Hematopoietic multipotent progenitor cell treated with erythropoietin and hydrocortisone succinate and interleukin-3 and kit ligand, for 4 days (in vitro differentiated cells): Measurements from ENCODE around the gene DOCK4.
A peak's percentile ranks its signal among the peaks of the same experiment; 100 is the strongest.
"Not testable (repeated sequence)": the region's sequence is repeated elsewhere in the genome, so short reads cannot be mapped to it uniquely, and the experiment has no call there.

Experiments used
- DNase-seq: peaks from one replicate; pipeline ENCODE4 v3.0.0-alpha.2; 2015

DOCK4 gene

DNA sequence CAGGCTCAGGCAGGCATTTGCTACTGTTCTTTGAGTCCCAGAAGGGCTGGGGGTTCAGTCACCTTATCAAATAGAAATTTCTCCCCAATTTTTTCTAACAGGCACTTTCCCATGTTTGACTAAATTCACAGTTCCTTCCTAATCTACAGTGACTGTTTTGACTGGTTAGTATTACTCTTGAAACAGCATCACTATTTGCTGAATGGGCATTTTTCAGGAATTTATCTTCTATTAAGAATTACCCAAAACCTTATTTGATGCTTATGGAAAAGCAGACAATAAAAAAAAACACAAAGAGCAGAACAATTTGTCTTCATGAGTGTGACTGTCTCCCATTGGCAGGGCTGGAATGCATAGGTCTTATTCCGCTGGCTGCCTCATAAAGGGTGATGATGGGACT lies 269.0 kb downstream of the DOCK4 start:
- no peak for DNase-seq

DNA sequence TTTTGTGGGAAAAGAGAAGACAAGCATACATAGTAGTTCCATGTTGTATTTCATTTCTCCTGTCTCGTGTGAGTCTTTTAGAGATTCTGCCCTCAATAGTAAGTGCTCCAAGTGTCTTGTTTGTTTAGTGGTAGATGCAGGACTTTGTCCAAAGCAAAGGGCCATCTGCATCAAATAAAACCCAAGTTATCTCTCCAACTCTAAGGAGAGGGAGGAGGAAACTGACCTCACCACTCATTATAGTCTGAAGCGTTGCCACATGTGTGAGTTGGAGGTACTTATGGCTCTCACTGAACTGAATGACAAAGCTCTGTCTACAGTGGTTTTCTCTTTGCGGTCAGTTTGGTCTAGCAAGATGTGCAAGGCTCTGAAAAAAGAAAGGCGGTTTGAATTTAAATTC lies 272.6 kb downstream of the DOCK4 start:
- no peak for DNase-seq

DNA sequence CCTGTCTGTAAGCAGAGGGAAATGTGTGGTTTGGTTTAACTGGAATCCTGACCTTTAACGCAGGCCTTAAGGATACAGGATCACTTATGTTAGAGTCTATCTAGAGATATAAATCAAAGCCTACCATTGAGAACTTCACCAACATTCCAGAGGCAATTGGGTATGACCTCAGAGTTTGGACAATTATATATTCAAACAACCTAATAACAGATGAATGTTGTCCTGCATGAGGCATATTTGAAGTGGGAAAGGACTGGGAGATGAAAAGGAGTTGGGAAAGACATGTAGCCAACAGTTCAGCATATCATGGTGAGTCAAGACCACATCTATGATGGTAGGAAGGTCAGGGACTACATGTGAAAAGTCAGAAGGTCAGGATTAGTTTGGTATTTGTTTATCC lies 274.2 kb downstream of the DOCK4 start:
- no peak for DNase-seq

DNA sequence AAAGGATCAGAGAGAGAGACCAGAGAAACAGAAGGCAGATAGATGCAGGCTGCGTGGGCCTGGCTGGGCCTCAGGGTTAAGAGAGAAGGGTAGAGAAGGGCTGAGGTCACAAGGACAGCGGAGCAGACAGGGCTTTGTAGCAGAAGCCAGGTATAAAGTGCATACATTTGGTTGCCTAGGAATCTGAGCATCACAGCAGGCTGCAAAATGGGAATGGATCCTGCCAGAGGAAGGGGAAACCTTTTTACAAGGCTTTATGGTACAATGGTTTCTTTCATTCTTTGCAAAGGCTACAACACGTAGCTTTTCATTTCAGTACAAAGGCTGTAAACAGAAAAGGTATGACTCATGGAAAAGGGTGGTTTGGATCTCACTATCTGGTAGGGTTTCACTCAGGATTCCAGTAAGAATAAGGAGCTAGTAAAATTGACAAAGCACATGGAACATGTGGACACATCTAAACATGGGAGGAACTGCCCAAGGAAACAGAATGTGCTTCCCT lies 275.1 kb downstream of the DOCK4 start:
- DNase-seq = no peak

DNA sequence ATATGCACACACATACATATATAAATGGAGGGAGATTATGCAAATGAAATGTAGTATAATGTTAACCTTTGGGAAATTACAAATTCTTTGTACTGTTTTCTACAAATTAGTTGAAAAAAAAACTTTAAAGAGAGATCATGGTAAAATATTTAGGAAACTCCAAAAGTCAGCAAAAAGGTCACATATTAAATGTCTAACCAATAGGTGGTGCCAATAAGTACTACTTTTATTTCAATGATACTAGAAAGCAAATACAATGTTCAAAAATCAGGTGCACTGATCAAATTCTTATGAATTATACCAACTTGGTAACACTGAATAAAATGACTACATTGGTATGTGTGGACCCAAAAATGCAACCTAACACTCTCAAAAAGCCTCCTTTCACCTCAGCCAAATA lies 276.9 kb downstream of the DOCK4 start:
- peak; percentile 3 for DNase-seq

DNA sequence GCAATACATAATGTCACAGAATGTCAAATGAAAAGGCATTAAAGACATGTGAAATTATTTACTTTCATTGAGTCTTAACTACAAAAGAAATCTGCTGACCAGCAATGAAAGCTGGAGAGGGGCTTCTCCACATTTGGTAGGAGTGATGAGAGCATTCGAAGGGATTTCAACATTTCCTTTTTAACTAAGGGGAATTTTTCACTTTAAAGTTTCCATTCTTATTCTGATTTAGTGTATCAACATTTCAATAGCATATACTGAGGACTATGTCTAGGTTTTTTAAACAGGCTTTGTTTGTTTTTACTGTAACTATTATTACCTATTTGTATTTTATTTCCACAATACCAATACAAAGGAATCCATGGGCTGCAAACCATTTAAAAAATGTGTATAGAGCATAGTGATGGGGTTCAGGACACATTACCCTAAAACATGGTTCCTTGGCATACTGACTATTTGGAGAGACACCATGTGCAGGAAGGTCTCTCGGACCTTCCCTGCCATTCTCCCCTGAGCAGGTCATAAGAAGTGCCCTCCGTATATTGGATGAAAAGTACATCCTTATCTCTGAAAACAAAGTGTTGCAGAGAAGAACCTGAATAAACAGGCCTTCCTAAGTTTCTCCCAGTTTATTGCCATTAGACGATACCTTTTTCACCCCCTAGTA lies 278.7 kb downstream of the DOCK4 start:
- no peak for DNase-seq

DNA sequence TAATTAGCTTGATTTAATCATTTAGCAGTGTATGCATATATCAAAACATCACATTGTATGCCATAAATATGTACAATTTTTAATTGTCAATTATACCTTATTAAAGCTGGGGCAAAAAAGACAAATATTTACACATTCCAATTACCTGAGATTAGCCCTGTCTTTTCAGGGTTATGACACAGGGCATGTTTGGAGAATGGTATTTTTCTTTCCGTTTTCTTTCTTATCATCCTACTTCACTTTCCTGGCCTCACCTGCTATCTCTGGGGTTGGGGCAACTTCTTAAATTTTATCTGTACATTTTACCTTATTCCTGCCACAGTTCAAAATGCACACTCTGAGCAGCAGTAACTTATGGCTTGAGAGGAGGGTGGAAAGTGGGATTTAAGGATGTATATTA lies 285.9 kb downstream of the DOCK4 start:
- no peak for DNase-seq

DNA sequence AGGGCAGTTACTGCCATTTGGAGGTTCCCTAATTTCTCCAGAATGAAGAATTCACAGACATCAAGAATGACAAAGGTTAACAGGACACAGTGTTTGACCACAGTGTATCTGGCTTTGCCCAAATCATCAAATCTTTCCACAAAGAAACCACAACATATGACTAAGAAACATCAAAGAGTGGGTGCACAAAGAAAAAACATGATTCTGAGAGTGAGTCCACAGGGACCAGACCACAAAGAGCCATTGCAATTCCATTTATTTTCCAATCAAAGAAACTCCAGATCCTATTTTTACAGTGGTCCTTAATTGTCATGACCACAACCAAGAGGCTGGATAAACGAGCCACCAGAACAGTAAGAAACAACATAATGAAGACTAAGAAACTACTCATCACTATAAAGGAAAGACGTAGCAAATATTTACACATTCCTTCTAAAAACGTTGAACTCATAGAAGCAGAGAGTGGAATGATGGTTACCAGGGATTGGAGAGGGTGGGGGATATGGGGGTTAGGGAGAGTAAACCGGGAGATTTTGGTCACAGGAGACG lies 286.5 kb downstream of the DOCK4 start:
- peak; percentile 24 for DNase-seq

DNA sequence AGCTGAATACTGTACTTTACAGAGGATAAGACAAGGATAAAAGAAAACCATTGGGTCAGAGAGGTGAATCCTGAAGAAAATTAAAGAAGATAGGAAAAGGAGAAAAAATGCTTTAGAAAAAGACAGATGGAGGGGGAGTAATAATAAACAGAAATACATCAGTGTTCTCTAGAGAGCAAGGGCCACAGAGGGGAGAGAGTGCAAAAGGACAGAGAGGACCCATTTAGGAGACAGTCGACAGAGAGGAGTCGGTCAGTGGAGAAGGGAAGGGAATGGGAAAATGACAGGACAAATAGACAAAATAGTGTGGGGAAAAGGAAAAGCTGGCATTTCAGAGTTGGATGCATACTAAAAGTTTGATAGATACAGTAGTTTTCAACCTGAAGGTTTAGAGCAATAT lies 287.0 kb downstream of the DOCK4 start:
- DNase-seq = no peak

DNA sequence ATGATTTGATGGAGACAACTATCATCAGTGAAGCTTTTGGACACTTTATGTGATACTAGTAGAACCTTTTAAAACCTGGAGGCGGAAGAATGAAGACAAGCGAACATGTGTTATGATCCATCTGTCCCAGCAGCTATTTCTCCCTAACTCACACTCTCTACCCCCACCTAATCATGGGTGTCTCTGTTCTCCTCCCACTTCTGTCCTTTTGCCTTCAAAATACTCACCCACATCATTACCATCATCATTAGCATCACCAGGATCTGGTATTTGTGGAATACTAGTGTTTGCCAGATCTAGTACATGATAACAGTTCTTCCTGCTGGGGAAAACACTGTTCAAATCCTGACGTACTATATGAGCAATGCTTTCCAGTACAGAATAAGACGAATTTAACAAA lies 287.7 kb downstream of the DOCK4 start:
- DNase-seq = no peak

DNA sequence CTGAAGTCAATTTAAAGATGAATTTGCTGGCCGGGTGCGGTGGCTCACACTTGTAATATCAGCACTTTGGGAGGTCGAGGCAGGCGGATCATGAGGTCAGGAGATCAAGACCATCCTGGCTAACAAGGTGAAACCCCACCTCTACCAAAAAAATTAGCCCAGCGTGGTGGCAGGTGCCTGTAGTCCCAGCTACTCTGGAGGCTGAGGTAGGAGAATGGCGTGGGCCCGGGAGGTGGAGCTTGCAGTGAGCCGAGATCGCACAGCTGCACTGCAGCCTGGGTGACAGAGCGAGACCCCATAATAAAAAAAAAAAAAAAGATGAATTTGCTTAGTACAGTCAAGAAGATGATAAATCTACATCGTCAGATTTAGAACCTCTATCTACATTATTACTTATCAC lies 288.8 kb downstream of the DOCK4 start:
- DNase-seq = not testable (repeated sequence)

DNA sequence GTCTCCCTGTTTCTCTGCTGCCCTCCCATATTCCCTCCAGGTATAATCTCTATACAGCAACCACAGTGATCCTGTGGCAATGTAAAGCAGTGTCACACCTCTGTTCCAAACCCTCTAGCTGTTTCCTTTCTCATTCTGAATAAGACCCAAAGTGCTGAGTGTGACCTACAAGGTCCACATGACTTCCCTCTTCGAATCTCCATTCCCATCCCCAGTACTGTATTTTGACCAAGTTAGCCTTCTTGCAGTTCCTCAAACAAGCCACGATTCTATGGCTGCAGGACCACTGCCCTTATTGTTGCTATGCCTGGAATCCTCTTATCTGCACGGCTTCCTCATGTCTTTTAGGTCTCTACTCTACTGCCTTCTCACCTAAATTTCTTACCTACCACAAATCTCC lies 291.9 kb downstream of the DOCK4 start:
- DNase-seq = no peak

DNA sequence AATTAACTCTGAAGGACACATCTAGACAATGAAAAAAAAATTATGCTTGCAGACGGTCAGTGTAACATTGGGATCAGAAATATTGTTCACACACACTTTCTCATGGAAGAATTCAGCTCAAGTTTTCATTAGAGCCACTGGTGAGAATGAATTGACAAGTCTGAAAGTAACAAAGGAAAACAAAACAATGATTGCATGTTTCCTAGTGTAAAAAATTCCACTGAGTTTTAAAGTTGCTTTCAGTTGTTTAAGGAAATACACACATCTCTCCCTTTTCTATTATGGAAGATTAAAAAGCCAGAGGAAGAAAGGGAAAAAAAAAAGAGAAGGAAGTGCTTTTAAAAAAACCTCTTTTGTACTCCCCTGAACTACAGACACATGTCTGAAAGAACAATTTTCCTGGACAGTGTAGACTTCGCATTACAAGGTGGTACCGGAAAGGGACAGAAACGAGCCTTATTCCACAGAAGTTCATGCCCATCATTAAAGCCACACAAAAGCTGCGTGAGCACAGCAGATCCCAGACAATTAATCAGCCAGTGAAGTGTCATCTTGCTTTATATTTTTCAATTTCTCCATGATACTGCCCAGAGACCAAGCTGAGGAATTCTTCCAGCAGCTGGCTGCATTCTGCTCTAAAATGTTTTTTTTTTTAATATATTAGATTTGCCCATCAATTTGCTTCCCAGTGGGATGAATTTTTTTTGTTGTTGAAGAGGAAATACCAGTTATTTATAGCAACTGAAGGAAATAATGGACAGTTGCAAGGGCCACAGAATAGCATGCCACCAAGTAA lies 294.8 kb downstream of the DOCK4 start:
- DNase-seq = no peak

DNA sequence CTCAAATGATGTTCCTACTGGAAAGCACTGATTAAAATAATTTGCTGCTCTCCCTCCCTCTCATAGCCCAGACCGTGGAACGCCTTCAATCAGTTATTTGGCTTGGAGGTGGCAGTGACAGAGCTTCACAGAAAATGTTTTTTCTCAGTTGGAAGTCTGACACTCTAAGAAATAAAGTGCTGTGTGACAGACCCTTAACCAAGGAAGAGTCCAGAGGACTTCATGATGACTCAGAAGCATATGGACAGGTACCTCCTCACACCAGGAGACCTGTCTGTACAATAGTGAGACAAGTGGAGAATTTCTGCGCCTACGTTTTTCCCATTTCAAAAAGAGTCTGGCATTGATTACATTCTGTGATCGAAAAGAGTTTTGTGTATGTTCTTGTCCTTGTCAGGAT lies 295.5 kb downstream of the DOCK4 start:
- no peak for DNase-seq

DNA sequence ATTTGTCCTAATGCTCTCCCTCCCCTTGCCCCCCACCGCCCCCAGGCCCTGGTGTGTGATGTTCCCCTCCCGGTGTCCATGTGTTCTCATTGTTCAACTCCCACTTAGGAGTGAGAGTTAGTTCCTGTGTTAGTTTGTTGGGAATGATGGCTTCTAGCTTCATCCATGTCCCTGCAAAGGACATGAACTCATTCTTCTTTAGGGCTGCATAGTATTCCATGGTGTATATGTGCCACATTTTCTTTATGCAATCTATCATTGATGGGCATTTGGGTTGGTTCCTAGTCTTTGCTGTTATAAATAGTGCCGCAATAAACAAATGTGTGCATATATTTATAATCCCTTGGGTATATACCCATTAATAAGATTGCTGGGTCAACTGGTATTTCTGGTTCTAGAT lies 297.5 kb downstream of the DOCK4 start:
- not testable (repeated sequence) for DNase-seq

DNA sequence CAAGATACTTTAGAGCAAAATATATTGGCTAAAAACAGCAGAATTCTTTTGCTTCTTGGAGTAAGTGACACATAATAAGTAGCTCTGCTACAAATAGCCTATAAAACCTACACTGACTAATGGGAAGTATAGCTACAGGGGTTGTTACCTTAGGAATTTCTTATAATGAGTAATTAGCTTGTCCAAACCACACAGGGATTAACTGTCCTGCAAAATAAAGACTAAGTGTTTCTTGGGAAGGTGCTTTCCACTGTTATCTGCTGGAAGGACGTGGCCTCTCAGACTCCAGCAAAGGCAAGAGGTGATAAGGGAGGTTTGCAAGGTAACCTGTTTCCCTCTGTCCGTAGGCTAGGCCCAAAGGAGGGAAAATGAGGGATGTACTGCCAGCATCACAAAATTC lies 302.4 kb downstream of the DOCK4 start:
- DNase-seq = no peak

DNA sequence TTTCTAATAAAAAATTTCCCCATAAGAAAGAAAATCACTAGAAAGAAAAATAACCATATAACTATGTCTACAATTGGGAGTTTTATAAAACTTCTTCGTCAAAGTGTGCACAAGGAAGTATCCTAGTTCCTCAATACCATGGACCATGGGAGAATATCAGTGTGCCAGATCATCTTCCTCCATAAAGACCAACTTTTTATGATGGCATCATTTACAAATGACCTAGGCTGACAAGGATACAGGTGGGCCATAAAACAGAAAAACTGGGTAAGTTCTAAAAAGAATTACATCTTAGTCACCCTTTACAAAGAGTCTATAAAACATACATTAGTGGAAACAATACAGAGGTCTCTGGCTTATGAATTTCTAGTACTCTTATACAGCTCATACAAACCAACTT lies 303.2 kb downstream of the DOCK4 start:
- DNase-seq = no peak

DNA sequence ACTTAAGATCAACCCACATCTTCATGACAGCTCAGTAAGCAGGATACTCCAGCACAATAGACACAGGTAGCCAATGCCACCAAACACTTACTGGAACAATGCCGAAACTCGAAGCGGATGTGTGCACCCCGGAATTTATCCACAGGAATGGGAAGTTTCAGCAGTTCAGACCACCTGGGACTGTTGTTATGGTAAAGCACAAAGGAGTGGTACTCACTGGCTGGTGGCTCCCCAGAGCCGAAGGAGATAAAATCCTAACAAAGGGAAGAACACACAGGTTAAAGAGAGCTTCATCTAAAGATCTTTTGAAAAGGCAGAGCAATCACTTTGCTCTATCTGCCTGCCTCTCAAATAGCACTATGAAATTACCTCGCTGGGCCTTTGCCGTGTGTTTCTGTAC lies 305.9 kb downstream of the DOCK4 start:
- DNase-seq = no peak

DNA sequence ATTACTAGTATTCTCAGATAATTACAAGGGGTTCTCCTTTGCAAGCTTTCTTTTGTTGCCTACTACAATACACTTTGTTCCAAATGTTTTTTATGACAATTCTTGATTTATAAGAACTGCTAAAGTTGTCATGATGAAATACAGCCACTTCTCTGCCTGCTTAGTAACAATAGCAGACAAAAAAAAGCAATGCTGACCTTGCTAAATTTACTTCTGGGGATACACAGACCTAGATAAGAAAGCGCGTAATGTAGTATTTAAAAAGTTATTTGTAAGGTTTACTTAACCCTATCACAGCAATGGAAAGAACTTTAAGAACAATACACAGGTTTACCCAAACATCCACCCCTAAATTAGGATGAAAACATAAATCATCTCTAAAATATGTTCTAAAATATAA lies 311.1 kb downstream of the DOCK4 start:
- no peak for DNase-seq

DNA sequence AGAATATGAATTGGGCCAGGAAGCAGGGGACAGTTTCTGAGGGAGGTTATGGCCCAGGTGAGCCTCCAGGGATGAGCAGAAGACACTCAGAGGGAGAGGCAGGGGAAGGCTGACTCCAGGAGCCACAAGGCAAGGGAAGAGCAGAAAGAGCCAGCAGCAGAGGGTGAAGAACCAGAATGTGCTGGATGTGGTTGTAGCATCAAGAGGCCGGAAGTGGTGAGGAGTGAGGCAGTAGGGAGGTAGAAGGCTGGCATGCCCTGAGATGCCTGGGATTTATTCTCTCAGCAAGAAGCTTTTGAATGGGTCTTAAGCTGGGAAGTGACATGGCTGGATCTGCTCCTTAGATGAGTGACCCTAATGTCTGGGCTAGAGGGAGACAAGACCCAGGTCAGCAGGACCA lies 311.7 kb downstream of the DOCK4 start:
- DNase-seq = no peak

DNA sequence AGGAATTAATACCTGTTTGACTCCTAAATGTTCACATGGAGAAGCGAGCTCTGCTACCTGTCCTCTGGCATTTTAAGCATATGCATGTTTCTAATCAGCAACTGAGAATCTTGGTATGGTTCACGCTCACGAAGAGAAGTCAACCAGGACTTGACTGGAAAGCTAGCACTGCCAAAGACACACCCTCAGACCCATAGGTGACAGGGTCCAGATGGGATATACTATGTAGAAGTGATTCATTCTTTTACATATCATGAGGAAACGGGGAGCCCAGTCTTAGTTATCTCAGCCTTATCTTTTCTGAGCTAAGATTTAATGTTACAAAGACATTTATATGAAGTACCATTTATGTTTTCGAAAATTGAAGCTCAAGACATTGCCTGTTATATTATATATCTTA lies 313.0 kb downstream of the DOCK4 start:
- DNase-seq = no peak

DNA sequence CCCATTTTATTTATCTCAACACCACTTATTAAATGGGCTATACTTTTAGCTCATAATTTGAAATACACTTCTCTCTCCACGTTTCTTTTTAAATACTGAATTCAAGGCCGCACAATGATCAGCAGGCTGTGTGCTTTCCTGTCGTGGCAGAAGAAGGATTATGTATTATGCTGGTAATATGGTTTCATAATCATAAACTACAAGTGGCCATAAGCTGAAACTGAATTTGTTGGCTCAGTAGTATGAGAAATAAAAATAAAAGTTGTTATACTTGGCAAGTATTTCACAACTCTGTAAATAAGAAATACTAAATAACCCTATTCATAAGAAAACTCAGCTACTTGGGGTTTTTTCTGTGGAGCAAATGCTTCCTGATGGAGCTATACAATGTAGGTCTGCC lies 313.6 kb downstream of the DOCK4 start:
- no peak for DNase-seq

DNA sequence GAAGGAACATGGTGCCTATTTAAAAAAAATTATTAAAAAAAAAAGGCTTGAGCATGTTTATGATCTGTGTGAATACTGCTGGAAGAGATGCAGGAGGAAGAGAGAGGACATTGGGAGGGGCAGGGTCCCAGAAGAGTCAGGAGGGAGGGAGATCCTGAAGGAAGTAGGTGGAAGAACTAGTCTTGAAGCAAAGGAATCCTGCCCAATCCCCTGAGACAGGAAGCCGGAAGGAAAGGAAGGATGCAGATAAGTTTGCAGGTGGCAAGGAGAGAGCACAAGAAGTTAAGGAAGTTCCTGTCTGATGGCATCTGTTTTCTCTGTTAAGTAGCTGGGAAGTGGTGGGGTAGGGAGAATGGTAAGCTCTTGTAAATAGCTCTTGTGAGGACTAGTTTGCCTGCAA lies 318.5 kb downstream of the DOCK4 start:
- no peak for DNase-seq

DNA sequence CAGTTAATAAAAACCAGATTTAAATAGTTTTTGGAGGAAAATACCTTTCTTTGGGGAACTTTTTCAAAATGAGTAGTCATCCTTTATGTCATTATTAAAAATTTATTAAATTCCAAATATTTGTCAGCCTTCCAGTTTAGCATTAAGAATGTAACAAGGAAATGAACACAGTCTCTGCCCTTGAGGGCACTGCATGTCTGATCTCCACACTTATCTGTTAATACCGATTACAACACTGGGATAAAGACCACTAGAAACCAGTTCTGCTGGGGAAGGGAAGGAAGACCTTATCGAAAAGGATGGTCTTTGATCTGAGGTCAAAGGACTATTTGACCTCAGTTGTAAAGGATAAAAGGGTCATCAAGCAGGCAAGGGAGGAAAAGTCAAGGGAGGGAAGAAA lies 320.0 kb downstream of the DOCK4 start:
- no peak for DNase-seq
